22Rv1 (cell line): ENCODE measurements around the gene YPEL1.
"Not testable (repeated sequence)": the region's sequence is repeated elsewhere in the genome, so short reads cannot be mapped to it uniquely, and the experiment has no call there.

Source experiments
- H3K27ac ChIP-seq: fragments of 450-650 bp; 2 replicates; pipeline ENCODE4 v1.5.1; 2017
- ZFX ChIP-seq: fragments of 450-650 bp; IDR thresholded peaks from 2 replicates; pipeline ENCODE4 v1.6.1; 2017; ENCODE audit warnings: antibody characterized with exemption, borderline replicate concordance
- TF ChIP-seq, protein P1 (sequence below): fragments of 450-650 bp; IDR thresholded peaks from 2 replicates; pipeline ENCODE4 v1.5.1; 2017; ENCODE audit warnings: mild to moderate bottlenecking

Gene YPEL1

DNA sequence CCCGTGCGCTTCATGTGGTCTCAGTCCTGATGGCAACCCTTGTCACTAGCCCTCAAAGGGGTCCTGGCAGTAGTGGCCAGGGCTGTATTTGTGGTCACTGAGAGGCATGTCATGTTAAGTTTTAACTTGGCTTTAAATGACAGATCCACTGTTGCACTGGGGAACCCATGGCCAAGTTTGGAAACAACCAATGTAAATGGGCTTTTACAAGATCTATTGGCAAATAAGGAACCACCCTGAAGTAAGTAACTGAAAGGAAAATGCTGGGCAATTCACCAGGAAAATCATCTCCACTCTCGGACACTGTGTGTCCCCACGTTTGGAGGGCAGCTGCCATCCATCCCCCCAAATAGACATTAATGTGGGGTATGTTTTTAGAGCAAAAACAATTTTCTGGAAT is 8.4 kb downstream of the YPEL1 start:
- no peak overlapping the region for H3K27ac ChIP-seq
- TF ChIP-seq, protein P1, sequence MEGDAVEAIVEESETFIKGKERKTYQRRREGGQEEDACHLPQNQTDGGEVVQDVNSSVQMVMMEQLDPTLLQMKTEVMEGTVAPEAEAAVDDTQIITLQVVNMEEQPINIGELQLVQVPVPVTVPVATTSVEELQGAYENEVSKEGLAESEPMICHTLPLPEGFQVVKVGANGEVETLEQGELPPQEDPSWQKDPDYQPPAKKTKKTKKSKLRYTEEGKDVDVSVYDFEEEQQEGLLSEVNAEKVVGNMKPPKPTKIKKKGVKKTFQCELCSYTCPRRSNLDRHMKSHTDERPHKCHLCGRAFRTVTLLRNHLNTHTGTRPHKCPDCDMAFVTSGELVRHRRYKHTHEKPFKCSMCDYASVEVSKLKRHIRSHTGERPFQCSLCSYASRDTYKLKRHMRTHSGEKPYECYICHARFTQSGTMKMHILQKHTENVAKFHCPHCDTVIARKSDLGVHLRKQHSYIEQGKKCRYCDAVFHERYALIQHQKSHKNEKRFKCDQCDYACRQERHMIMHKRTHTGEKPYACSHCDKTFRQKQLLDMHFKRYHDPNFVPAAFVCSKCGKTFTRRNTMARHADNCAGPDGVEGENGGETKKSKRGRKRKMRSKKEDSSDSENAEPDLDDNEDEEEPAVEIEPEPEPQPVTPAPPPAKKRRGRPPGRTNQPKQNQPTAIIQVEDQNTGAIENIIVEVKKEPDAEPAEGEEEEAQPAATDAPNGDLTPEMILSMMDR: no peak
- TF ChIP-seq ZFX: no peak

DNA sequence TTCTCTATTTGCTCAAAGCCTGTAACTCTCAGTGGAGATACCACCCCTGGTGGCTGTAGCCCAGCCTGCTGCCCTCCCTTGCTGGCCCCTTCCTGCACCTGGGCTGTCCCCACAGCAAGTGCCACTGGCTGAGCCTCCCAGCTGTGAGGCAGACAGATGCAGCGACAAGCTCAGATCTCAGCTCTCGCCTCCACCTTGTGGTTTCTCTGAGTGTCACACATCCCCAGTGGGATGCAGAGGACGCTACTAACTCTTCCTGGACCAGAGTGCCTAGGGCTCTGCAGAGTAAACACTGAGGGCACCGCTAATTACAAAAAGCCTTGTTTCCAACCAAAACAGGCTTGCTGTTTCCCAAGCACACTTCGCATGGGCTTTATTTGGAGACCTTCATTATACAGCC is 8.9 kb downstream of the YPEL1 start:
- H3K27ac ChIP-seq: no peak overlapping the region
- TF ChIP-seq, protein P1: peak; percentile 58
- no peak for TF ChIP-seq ZFX

DNA sequence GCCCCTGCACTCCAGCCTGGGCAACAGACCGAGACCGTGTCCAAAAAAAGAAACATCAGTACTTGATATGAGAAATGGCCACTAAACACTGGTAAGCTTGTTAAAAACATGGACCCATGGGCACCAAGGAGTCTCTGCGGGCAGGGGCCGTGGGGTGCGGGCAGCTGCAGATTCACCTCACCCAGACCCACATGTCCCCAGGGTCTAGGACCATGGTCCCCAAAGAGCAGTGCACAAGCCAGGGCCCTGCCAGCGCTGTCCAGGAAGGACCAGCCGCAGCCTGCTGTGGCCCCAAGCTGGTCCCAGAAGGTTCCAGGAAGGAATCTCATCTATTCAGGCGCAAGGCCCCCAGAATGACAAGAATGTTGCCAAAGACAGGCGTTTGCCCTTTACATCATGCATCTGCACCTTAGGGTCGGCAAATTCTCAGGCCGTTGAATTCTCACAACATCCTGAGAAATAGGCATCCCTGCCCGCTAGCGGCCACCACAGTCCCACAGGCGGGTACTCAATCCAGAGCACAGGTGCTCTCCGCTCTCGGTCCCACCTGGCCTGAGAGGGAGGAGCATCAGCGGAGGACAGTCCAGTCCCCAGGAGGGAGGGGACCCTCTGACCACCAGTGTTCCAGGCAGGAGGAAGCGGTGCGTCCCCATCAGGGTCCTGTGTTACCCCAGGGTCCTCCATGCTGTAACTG is 9.5 kb downstream of the YPEL1 start:
- TF ChIP-seq, protein P1: no peak
- no peak for TF ChIP-seq ZFX

DNA sequence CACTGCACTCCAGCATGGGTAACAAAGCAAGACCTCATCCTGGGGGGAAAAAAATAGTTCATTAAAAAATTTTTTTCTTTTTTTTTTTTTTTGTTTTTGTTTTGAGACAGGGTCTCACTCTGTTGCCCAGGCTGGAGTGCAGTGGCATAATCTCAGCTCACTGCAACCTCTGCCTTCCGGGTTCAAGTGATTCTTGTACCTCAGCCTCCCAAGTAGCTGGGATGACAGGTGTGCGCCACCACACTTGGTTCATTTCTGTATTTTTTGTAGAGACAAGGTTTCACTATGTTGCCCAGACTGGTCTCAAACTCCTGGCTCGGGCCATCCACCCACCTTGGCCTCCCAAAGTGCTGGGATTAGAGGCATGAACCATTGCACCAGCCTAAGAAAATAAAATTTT is 11.1 kb downstream of the YPEL1 start:
- H3K27ac ChIP-seq: not testable (repeated sequence)

More for the DNA sequence above, 9.5 kb downstream of the YPEL1 start:
- no peak overlapping the region for H3K27ac ChIP-seq

DNA sequence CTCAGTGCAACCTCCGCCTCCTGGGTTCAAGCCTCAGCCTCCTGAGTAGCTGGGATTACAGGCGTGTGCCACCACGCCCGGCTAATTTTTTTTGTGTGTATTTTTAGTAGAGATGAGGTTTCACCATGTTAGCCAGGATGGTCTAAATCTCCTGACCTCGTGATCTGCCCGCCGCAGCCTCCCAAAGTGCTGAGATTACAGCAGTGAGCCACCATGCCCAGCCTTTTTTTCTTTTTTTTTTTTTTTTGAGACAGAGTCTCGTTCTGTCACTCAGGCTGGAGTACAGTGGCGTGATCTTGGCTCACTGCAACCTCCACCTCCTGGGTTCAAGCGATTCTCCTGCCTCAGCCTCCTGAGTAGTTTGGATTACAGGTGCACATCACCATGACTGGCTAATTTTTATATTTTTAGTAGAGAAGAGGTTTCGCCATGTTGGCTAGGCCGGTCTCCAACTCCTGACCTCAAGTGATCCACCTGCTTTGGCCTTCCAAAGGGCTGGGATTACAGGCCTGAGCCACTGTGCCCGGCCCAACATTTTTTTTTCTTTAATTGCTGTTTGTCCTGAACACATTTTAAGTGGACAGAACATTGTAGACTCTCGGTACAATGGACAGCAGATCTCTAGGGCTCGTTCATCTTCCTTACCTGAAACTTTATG is 14.3 kb downstream of the YPEL1 start:
- H3K27ac ChIP-seq: not testable (repeated sequence)

DNA sequence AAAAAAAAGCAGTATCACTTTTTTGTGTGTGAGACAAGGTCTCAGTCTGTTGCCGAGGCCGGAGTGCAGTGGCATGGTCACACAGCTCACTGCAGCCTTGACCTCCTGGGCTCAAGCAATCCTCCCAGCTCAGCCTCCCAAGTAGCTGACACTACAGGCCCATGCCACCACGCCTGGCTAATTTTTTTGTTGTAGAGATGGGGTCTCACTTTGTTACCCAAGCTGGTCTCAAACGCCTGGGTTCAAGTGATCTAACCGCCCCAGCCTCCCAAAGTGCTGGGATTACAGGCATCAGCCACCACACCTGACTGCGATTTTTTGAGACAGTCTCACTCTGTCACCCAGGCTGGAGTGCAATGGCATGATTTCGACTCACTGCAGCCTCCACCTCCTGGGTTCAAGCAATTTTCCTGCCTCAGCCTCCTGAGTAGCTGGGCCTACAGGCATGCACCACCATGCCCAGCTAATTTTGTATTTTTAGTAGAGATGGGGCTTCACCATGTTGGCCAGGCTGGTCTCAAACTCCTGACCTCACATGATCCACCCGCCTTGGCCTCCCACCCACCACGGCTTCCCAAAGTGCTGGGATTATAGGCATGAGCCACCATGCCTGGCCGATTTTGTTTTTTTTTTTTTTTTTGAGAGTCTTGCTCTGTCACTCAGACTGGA is 15.3 kb downstream of the YPEL1 start:
- H3K27ac ChIP-seq: not testable (repeated sequence)

DNA sequence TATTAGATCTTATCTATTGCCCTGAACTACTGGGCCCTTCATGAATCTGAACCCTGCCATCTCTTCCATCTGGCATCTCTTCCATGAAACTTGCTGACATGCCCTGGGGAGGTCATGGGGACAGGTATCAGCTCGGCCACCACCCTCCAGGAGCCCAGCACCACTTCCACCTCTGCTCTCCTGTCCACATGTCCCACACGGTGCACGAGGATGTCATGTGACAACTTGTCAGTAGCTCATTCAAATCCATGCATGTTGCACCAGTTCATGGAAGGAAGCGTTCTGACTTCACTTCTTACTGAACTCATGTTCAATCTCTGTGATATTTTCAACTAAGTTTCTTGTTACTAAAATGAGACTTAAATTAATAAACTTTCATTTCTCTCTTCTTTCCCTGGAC is 16.6 kb downstream of the YPEL1 start:
- no peak for TF ChIP-seq ZFX
- TF ChIP-seq, protein P1: no peak
- H3K27ac ChIP-seq: no peak overlapping the region

DNA sequence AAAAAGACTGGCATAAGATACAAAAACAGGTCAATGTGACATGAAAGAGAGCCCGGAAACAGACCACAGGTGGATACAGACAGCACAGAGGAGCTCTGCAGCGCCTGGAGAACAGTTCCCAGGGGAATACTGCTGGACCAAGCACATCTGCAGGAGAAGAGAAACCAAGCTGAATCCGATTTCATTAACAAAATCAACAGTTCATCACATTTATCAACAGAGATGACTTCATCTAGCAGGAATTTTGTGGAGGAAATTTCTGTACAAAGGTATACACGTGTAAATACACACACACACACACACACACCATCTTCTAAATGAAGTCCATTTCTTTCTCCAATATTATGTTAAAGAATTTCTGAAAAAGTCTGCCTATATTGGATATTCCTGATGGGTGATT is 17.1 kb downstream of the YPEL1 start:
- H3K27ac ChIP-seq: no peak overlapping the region
- TF ChIP-seq, protein P1: no peak
- TF ChIP-seq ZFX: no peak

DNA sequence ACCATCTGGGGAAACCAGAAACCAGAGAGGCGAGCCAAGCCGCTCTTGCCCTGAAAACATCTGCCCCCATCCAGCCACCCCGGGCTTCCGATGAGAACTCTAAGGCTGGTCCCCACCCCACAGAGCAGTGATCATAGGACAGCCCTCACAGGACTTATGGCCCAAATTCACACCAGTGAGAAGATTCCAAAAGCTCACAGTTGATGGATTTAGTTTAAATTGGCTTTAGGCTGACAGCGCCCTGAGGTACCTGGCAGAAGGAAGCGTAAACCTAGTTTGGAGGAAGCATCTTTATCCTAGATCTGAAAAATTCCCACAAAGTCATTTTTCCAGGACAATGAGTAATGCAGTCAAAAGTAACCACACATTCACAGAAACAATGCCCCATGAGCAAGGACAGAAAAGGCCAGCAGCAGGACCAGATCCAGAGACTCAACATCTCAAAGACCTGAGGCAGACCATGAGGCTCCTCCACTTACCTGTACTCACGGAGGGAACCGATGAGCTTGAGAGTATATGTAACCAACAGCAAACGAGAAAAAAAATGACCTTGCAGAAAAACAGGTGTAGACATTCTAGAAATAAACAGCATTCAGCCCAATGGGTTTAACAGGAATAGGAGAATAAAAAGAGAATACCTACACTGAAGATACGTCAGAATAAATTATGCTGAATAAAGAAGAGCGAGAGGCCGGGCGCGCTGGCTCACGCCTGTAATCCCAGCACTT is 19.0 kb downstream of the YPEL1 start:
- not testable (repeated sequence) for H3K27ac ChIP-seq
